ENCODE data around the gene NFIA.

The NFIA gene

DNA sequence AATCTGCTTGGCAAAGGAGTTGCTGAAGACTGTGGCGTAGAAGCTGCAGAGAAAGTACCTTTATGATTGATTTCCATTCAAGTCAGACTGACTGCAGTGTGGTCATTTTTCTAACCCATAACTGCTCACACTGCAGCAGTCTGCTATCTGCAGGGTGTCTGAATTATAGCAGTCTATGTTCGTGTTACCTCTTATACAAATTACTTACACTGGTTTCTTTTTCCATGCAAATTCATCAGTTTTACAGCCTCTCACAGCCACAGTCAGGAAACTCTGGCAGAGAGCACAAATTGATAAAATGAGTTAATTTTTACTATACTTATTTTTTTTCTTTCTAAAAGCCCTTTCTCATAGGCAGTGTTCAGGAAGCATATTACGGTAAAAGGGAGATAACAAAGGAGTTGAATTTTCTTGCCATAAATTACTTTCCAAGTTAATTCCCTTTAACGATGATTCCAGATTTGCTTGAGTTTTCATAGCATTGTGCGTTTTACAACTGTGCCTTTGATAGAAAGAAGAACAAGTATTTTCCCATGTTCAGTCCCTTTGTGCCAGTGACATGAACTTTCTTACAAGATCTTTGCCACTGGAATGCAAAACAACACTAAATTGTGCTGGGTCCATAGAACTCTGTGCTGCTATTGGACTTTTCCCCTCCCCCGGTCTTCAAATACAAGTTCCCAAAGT, 261.5 kb downstream of the NFIA start:
- no peak for DNase-seq

DNA sequence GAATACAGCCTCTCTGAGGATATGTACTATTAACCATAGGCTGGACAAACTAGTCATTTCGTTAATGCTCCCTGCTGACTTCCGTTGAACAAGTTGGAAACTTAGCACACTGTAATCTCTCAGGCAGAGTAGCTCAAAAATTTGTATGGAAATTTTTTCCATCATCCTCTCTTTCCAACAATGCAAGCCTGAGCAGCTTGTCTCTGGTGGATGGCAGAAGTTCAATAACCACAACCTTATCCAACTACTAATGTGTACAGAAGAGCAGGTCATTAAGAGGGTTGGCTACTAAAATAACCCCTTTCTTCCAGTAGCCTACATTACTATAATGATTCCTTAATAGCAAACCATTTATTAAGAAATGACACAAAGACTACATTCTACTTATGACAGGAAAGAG, 262.3 kb downstream of the NFIA start:
- DNase-seq: no peak

DNA sequence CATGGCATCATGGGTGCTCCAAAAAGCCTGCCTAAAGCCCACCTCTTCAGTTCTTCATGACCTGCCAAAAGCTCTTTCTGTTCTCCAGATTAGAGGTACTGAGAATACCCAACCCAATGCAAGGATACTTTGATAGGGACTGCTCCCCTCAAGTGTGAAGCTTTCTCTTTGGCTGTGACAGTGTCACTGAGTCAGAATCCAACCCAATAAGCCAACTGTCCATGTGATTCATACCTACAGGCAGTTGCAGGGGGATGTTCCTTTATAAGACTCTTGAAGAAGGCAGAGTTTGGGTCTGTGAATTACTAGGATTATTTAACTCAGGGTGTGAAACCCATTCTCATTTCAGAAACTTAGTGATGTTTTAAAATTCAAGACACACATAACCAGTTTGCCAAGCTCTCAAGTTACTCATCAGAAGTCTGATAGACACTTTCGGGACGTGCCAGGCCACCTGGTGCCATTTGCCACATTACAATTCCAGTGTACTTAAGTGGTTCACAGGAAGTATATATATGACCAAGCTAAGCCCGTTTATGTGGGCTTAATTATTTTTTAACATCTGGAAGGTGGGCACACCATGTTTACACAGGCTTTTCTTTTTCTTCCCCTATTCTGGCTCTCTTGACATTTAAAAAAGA, 265.8 kb downstream of the NFIA start:
- no peak for DNase-seq

DNA sequence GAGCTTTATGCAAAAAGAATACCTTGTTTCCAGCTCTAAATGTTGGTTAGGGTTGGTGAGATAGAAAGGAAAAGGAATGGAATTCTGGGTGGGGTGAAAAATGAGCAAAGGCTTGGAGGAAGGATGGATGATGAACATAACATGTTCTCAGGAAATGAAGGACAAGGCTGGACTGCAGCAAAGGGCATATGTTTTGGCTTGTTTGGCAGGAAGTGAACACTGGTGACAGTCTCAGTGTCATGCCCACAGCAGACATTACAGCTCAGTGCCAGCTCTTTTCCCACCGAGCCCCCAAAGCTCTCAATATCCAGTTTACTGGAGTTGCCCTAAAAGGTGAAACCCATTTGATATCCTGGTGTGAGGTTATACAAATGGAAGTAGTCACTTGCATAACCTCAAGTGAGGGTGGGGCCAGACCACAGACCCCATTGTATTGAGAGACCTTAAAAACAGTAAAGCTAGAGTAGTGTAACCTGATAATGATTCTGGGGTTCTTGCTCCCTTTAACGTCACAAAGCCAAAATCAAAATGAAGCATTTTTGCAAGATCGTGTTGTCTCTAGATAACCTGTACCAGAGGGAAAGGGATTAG, 270.6 kb downstream of the NFIA start:
- no peak for DNase-seq

DNA sequence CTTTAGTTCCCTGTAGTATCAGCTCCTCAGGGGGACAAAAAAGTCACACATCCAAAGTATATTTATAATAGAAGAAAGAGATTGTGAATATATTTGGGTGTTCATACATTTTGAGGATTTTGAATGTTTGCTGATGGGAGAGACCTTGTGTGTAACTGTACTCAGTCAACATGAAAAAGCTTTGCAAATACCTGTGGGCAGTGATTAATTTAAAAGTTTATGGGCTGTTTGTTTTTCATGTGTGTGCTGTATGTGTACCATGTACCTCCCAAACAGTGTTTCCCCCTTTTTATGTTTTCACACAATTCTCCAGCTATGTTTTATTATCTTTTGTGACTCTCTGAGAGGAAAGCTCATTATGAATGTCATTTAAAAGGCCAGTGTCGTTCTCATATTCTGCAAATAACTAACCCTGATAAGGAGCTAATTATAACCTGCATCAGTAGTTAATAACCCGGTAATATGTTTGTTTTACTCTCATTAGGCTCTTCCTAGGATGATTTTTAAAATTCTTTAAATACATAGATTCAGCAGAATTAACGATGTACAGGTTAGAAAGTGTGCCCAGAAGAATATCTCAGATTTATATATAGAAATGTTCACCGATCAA, 271.5 kb downstream of the NFIA start:
- no peak for DNase-seq

DNA sequence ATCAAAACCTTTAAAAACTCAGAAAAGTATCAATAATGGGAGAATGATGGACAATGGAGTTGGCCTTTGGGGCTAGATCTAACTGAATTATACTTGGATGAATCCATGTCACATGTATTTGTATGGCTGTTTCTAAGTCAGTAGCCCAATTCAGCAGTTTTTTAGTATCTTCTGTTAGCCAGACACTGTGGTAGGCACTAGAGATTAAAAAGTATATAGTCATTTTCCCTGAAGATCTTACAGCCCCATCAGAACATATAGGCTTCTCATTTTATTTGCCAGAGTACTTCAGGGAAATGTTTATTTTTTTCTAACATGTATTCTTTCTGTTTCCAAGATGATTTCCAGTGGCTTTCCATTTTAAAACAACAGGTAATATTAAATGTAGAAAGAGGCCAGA, 273.7 kb downstream of the NFIA start:
- DNase-seq: no peak

DNA sequence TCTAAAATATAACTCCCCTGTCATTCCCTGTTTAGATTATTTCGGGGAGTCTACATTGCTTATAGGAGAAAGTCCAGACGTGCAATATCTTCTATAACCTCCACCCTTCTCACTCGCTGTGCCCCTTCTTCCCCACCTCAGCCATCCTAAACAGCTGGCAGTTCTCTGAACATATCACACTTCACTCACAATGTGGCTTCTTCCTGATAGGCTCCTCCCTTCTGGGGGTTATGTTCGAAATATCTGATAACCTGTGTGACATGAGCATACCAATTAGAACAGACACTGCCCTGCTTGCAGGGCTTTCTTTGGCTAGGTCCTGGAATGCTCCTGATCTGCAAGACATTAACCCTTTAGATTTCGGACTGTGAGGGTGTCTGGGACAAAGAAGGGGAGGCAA, 274.6 kb downstream of the NFIA start:
- DNase-seq: no peak

DNA sequence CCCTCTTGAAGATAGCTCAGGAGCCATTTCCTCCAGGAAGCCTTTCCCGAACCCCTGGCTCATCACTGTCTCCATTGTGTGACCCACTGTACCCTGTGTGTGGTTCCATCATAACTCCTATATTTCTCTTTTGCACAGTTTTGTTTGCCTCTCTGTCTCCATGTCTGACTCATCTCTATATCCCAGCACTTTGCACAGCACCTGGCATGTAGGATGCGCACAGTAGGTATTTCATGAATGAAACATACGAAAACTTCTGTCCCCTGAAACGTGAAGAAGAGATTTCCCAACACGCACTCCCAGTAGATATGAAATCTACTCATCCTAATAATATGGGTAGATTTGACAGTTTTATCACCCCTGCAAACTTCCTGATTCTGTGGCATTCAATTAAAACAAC, 275.2 kb downstream of the NFIA start:
- DNase-seq: no peak

DNA sequence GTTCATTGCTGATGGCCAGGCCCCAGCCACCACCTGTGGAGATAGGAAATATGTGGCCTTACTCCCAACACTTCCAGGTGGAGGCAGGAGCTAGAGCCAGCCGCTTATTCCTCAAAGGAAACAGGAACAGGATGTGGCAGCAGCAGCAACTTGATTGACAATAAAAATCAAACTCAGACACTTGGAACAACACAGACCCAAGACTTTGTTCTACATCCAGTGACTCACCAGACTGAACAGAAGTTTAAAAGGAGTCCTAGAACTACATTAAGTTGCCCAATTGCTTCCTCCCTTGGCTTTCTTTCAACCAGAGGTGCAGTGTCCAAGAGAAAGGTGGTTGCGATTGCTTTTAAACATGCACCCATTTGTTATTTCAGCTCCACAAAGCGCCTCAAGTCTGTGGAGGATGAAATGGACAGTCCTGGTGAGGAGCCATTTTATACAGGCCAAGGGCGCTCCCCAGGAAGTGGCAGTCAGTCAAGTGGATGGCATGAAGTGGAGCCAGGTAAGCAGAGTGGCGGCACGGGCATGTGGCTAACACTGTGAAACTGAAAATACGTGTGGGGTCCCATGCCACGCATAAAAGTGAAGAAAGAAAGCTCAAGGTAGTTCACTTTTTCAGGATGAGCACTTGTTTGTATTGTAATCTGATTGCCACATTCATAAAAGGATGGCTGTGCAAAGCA, 276.6 kb downstream of the NFIA start:
- no peak for DNase-seq

DNA sequence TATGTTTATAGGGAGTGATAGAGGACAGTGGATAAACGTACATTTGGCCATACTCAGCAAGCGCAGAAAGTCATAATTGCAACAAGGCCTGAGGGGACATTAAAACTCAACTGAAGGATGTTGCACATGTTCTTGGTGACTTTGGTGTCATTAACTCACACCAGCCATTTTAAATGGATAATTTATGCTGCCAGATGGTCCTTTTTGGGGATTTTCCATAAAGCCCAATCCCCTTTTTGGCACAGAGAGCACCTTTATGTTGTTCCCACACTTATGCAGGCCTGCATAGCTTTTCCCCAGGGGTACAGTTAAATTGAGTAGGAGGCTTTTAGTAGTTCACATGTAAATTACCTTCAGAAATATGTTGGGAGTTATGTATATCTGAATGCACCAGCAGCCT, 279.6 kb downstream of the NFIA start:
- no peak for DNase-seq

DNA sequence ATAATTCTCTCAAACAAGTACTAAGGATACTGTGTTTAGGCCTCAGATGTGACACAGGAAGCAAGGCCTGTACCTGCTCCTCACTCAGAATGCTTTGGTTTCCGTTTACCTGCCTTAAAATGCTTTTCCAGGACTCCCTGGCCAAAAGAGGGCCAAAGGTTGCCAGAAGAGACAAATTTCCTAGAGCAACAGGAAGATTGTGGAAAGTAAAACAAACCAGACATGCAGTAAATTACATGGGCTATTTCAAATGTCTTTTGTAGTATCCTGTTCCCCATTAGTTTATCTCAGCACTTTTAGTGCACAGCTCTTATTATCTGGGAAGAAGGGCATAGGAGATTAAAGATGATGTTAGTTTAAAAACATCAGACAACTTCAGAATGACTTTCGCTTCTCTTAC, 280.0 kb downstream of the NFIA start:
- DNase-seq: no peak

DNA sequence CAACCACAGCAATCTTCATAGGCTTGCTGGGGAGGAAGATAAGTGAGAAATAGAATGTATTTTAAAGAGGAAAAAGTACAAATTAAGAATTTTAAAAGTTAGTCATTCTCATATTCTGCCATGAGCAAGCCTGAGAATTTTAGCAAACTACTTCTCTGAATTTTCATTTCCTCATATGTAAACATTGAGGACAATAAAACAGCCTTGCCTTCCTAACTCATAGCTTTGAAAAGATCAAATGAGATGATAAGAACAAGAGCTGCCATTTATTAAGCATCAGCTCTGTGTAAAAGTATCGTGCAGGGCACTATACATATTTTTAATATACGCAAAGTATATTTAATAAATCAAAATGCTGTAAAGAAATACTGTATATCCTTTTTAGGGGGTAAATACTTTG, 286.0 kb downstream of the NFIA start:
- DNase-seq: no peak

DNA sequence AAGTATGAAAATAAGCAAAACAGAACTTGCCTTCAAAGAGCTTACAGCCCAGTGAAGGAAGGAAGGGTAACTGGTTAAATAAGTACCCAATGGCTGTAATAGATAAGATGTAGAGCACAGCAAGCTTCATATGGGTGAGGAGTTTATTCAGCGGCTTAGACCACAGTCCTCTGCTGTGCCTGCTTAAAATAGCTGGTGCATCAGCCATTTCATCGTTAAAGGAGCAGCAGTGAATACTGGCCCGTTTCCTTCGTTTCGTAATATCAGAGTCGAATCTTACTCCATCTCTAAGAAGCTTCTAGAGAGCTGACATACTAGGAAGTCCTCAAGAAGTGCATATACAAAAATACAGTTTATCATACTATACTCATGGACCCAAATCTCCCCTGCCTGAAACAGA, 286.5 kb downstream of the NFIA start:
- no peak for DNase-seq

DNA sequence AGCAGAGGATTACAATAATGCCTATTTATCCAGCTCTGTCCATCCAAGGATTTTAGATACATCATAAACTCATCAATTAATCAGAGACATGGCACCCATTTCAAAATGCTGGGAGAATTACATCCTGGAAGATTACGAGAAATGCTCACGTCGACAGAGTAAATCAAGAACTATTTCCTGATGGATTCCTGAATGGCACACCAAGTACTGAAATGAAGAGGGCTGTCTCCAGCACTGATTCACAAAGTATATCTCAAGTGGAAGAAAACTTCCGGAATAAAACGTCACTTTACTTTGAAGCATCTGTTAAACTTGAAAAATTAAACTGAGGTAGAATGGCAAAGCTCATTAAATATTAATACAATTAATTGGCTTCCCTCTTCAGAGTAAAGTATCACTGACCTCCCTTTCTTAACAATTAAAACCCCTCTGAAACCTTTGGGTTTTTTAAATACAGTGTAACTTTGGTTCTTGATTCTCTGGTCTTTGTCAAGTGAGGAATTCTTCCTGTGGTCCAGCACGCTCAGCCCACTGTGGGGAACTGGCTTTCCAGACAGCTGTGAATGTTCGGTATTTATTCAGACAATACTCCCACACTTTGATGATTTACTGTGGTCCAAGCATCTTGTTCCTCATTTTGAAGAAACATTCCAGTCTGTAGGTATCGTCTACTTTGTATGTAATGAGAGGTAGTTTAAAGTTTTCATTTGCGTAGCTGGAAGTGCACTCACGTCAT, 288.0 kb downstream of the NFIA start:
- DNase-seq: no peak

DNA sequence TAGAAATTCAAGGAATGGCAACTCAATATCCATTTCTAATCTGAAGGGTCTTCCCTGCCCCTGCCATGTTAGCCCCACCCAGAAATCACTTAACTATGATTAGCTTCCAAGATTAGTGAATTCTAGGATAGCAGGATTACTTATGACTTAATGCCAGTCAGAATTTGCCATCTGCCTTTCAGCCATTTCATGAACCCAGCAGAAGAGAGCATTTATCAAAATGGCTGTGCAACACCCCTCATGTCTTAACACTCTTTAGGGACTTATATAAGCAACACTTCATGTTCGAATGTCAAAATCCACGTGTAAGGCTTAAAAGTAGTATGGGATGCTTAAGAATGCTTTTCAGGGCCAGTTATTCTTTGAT, 288.5 kb downstream of the NFIA start:
- no peak for DNase-seq

DNA sequence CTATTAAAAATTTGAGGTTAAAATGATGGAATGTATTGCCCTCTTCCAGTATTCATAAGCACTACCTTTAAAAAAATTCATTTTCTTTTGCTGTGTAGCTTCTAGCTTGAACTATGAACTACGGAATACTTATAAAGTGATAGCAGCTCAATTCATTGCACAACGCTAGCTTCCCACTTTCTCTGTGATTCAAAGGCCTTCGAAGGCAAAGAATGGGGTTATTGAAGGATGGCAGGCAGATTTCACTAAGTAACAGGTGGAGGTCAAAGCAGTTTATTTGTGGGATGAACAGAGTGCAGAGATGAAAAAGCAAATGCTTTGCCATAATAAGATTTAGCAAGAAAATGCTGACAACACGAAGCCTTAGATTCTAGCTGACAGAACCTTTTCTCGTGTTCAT, 290.6 kb downstream of the NFIA start:
- DNase-seq: no peak

DNA sequence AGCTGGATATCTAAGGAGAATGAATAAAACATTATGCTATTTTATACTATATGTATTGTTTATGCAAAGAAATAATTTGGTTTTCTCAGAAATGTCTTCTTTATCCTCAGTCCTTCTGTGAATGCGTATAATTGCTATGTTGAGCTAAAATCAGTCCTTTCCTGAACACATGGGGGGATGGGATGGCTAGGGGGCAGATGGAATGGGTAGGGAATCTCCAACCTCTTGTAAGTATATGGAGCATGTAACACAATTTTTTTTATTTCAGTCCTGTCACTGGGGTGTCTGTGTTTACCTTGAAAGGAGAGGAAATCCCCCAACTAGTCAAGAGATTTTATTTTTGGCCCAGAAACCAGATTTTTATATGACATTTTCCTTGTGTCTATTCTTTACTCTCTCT, 291.8 kb downstream of the NFIA start:
- no peak for DNase-seq

DNA sequence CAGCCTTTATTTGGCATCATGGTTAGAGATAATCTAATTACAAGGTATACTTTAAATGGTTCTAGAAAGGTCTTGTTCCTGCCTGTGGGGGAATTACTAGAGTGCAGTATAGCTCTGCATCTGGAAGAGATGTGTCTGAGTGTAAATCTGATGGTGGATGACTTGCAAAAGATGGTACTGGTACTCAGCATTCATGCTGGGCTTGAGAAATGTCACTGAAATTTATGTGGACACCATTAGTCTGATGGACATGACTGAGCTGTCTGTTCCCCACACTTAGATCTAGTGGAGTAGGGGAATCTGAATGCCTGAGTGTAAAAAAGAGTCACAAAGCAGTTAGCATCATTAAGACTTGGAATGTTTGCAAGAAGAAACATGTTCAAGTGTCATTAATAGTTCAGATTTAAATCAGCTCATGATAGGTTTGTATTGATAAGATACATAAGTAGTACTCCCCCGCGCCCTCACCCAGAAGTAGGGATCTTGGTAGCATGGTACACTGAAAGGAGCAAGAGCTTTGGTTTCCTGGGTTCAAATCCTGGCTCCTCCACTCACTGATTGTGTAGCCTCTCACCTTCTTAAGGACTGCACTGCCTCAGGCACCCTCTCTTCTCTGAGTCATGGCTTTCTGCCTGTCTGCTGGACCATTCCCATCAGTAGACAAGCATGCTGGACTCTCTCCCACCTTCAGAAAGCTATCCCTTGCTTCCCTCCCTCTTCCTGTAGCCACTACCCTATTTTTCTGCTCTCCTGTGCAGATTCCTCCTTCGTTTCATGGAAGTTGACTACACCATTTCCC, 292.9 kb downstream of the NFIA start:
- no peak for DNase-seq

DNA sequence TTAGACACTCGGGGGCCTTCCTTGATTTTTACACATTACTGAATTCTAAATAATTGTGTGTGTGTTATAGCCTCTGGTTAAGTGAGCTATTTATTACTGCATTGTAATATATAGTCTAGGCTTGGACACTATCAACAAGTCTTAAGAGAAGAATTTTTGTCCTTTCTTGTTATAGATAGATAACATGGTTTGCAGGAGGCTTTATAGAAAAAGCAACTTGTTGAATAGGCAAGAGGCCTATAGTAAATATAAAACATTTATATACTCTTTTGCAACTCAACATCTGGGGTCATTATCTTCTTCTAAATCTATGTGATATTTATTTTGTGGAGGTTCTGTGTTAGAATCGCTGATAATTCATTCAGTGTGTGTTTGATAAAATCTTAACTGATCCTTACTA, 293.8 kb downstream of the NFIA start:
- no peak for DNase-seq

DNA sequence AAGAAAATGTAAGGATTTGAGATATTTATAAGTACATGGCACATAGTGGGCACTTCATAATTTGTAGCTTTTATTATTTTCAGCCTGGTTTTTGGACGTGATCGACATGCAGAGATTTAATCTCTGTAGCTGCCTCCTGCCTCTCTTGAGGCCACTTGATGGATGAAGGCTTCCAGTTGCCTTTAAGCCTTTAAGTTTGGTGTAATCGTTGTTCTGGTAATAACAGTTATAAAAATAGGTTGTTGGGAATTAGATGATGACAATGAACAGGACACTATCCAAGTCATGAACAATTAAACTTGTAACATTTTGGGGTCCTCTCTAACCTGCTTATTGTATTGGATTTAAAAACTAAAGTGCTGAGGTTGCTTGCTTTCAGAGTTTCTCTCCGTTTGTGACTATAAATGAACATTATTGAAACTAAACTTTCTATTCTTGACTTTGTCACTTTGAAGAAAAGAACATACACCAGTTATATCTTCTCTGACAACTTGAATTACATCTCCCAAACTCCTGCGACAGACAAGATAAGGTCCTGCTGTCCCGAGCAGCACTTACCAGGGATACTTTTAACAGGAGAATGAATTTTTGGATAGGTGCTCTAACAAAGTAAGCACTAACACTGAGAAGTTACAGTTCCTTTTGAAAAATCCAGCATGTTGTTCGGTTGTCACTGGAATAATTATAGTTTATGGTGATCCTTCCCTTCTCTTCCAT, 295.0 kb downstream of the NFIA start:
- DNase-seq: no peak

DNA sequence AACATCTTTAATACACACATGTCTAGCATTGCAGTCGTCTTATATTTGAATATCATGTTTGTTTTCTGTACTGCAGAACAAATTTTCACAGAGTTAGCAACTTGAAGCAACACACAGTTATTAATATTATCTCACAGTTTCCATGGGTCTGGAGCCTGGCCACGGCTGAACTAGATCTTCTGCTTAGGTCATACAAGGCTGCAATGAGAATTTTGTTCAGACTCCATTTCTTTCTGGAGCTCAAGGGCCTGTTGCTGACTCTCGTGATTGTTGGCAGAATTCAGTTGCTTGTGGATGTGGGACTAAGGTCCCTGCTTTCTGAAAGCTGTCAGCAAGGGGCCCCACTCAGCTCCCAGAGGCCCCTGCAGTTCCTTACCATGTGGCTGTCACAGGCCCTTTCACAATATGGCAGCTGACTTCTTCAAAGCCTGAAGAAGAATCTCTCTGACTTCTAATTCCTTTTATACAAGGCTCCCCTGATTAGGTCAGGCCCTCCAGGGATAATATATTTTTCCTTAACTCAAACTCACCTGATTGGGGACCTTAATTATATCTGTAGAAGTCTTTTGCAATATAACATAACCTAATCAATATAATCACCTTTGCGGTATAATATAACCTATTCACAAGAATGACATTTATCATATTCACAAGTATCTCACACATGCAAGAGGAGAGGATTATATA, 296.3 kb downstream of the NFIA start:
- DNase-seq: no peak

Measured in activated gamma-delta T cell (primary cell).